CD4-positive, alpha-beta T cell (primary cell): ENCODE data around the gene STMN3. TPM values are rescaled to one million over a fixed set of nuclear protein-coding genes. Genes with fewer than 3 reads are reported as not detected.
A peak's percentile ranks its signal among the peaks of the same experiment; 100 is the strongest.

Experiments used
- ATAC-seq: fragments of 200-7000 bp; cut with Tn5 transposase; one replicate; pipeline ENCODE4 v1.10.0; 2022; ENCODE audit warnings: mild to moderate bottlenecking; ENCODE audit not compliant: poor library complexity
- CTCF ChIA-PET: fragments of 350-600 bp; sonication (Branson Sonifier 250); formaldehyde crosslinking; loops from one replicate; lab custom pipeline; 2021; ENCODE audit warnings: antibody characterized with exemption, inconsistent platforms; lab: Charles Lee
- POLR2A ChIA-PET: fragments of 350-600 bp; sonication (Branson Sonifier 250); formaldehyde crosslinking; loops from one replicate; lab custom pipeline; 2021; ENCODE audit warnings: antibody characterized with exemption, inconsistent platforms; lab: Charles Lee
- DNase-seq, 14 experiments: peaks; one replicate each; pipeline ENCODE4 v3.0.0-alpha.2; 2013 to 2020; ENCODE audit warnings: mixed read lengths in 2 of 14
- H3K27ac ChIP-seq, 2 donors: one replicate each; pipeline versions ENCODE4 v1.5.1 to v1.7.0; 2013; ENCODE audit warnings: low read length in 2 of 2, low read depth in 1 of 2, mild to moderate bottlenecking in 1 of 2
- H3K27me3 ChIP-seq, 2 experiments: 1 replicate in 1 of 2; 2 replicates in 1 of 2; pipeline versions ENCODE4 v1.6.1 to v1.7.0; 2013; ENCODE audit warnings: low read length in 2 of 2, control low read depth in 1 of 2, mild to moderate bottlenecking in 1 of 2, moderate library complexity in 1 of 2; ENCODE audit not compliant: insufficient read depth in 2 of 2, control insufficient read depth in 1 of 2
- H3K36me3 ChIP-seq: one replicate; pipeline ENCODE4 v1.6.1; 2013; ENCODE audit warnings: low read length, control low read depth; ENCODE audit not compliant: insufficient read depth
- H3K4me1 ChIP-seq: one replicate; pipeline ENCODE4 v1.6.1; 2013; ENCODE audit warnings: low read length, control low read depth; ENCODE audit not compliant: insufficient read depth
- H3K4me3 ChIP-seq: one replicate; pipeline ENCODE4 v1.5.1; 2013; ENCODE audit warnings: mild to moderate bottlenecking, low read length, moderate library complexity
- H3K9me3 ChIP-seq, 2 experiments: 1 replicate in 1 of 2; 2 replicates in 1 of 2; pipeline versions ENCODE4 v1.6.1 to v1.7.0; 2013; ENCODE audit warnings: low read length in 2 of 2, mild to moderate bottlenecking in 2 of 2, control low read depth in 1 of 2, moderate library complexity in 1 of 2; ENCODE audit not compliant: control insufficient read depth in 1 of 2, insufficient read depth in 1 of 2
- H3K27ac Mint-ChIP-seq: one replicate; pipeline ENCODE4 v1.8.0; 2020; ENCODE audit warnings: mixed read lengths
- H3K27me3 Mint-ChIP-seq: one replicate; pipeline ENCODE4 v1.8.0; 2021; ENCODE audit warnings: mixed read lengths
- H3K36me3 Mint-ChIP-seq: one replicate; pipeline ENCODE4 v1.8.0; 2021; ENCODE audit warnings: low read depth, mixed read lengths
- H3K4me1 Mint-ChIP-seq: one replicate; pipeline ENCODE4 v1.8.0; 2021; ENCODE audit warnings: low read depth, mixed read lengths
- H3K4me3 Mint-ChIP-seq: one replicate; pipeline ENCODE4 v1.8.0; 2020; ENCODE audit warnings: mild to moderate bottlenecking, mixed read lengths
- H3K9me3 Mint-ChIP-seq: one replicate; pipeline ENCODE4 v1.8.0; 2020; ENCODE audit warnings: mixed read lengths
- CTCF ChIP-seq: fragments of 200-600 bp; IDR thresholded peaks from one replicate; pipeline ENCODE4 v1.8.0; 2022; ENCODE audit warnings: antibody characterized with exemption, mild to moderate bottlenecking
- intact Hi-C, 2 experiments: fragments of 100-400 bp; cut with DNase I in 1 of 2; cut with micrococcal nuclease in 1 of 2; formaldehyde crosslinking; loops; one replicate each; pipeline versions ENCODE4 v1.15.1 to v1.9.0; 2023 to 2025; cut with DNase I, micrococcal nuclease
- total RNA-seq, 174 experiments: library from RNA in 2 of 174; stranded (reverse) in 2 of 174; gene quantifications; one replicate each; pipeline ENCODE4 v1.2.3 and lab custom pipeline; 2021 to 2026

Gene STMN3
- total RNA-seq, 2 experiments from 2014 or later: 122 to 127 TPM

- peaks cover 43% of the 10 kb centered on the region for H3K4me1 ChIP-seq
- TF ChIP-seq CTCF: no peak
- peaks cover 38% of the 10 kb centered on the region for H3K4me1 Mint-ChIP-seq
- H3K27me3 Mint-ChIP-seq: no peaks in the 10 kb centered on the region
- H3K36me3 ChIP-seq: peaks cover 19% of the 10 kb centered on the region
- ChIA-PET POLR2A (interaction anchor here (0.7 to 1.8 kb wide), 23 partner anchors 10 to 1007 kb away, joined by 3 to 32 read pairs (median 4); partner anchors contain the start of genes ARFRP1, GMEB2, HELZ2 and LIME1), CTCF (interaction anchor here (0.6 to 1.8 kb wide), 8 partner anchors 17 to 379 kb away, joined by 3 to 7 read pairs (median 4); no protein-coding TSS in a partner anchor)
- H3K4me3 ChIP-seq: peak overlapping the region; percentile 76
- H3K4me3 Mint-ChIP-seq: peak overlapping the region; percentile 98
- peak; percentile 11 for ATAC-seq
- H3K9me3 ChIP-seq: no peaks in the 10 kb centered on the region
- peaks cover 21% of the 10 kb centered on the region for H3K36me3 Mint-ChIP-seq
- H3K27ac ChIP-seq: peak overlapping the region in 1 of 2 donors; percentile 87
- no peak for DNase-seq
- H3K9me3 Mint-ChIP-seq: no peaks in the 10 kb centered on the region
- peak overlapping the region; percentile 96 for H3K27ac Mint-ChIP-seq
- H3K27me3 ChIP-seq: no peaks in the 10 kb centered on the region
- intact Hi-C loops: loop anchor here (1.0 to 10.0 kb wide), 11 partner anchors 16 to 599 kb away; partner anchors contain the start of genes ARFRP1 (in 2 of the 2), ABHD16B (in 1 of the 2), LIME1 (in 1 of the 2) and PCMTD2 (in 1 of the 2)
Measured at GRCh38 chr20:63658749-63659187, 5.5 kb upstream of the STMN3 start.

- no peaks in the 10 kb centered on the region for H3K27me3 Mint-ChIP-seq
- H3K27ac ChIP-seq: peak within 1 kb of the TSS; percentile 56 to 87
- peak; percentile 77 to 93 (median 86) for DNase-seq
- no peaks in the 10 kb centered on the region for H3K9me3 ChIP-seq
- peaks cover 21% of the 10 kb centered on the region for H3K36me3 Mint-ChIP-seq
- peak within 1 kb of the TSS; percentile 98 for H3K4me3 Mint-ChIP-seq
- ChIA-PET CTCF (interaction anchor here (0.6 to 1.8 kb wide), 8 partner anchors 16 to 380 kb away, joined by 3 to 7 read pairs (median 4); no protein-coding TSS in a partner anchor), POLR2A (interaction anchor here (0.7 to 1.8 kb wide), 23 partner anchors 9 to 1007 kb away, joined by 3 to 32 read pairs (median 4); partner anchors contain the start of genes ARFRP1, GMEB2, HELZ2 and LIME1)
- peaks cover 13% of the 10 kb centered on the region for H3K36me3 ChIP-seq
- no peaks in the 10 kb centered on the region for H3K9me3 Mint-ChIP-seq
- H3K27me3 ChIP-seq: no peaks in the 10 kb centered on the region
- ATAC-seq: peak; percentile 83
- intact Hi-C loops: loop anchor here (1.0 to 10.0 kb wide), 11 partner anchors 15 to 599 kb away; partner anchors contain the start of genes ARFRP1 (in 2 of the 2), ABHD16B (in 1 of the 2), LIME1 (in 1 of the 2) and PCMTD2 (in 1 of the 2)
- H3K27ac Mint-ChIP-seq: peak within 1 kb of the TSS; percentile 96
- H3K4me1 Mint-ChIP-seq: peaks cover 38% of the 10 kb centered on the region
- TF ChIP-seq CTCF: no peak
- H3K4me1 ChIP-seq: peaks cover 47% of the 10 kb centered on the region
- H3K4me3 ChIP-seq: peak within 1 kb of the TSS; percentile 76
Measured at GRCh38 chr20:63657937-63658748, 4.9 kb upstream of the STMN3 start, which contains the start of gene RTEL1. RTEL1 (plus strand) TSS chr20:63658312; CDS start chr20:63659403, 1,091 bp downstream.

- ChIA-PET POLR2A (interaction anchor here (1.0 to 1.8 kb wide), 17 partner anchors 8 to 323 kb away, joined by 3 to 32 read pairs (median 5); partner anchors contain the start of genes ARFRP1, GMEB2, HELZ2 and LIME1), CTCF (interaction anchor here (1.2 to 1.8 kb wide), 4 partner anchors 15 to 207 kb away, joined by 4 to 7 read pairs (median 5); no protein-coding TSS in a partner anchor)
- peaks cover 48% of the 10 kb centered on the region for H3K4me1 ChIP-seq
- peaks cover 20% of the 10 kb centered on the region for H3K36me3 Mint-ChIP-seq
- no peak for DNase-seq
- no peak for ATAC-seq
- H3K27me3 Mint-ChIP-seq: no peaks in the 10 kb centered on the region
- peak overlapping the region; percentile 76 for H3K4me3 ChIP-seq
- intact Hi-C loops: loop anchor here (5.0 to 10.0 kb wide), 5 partner anchors 77 to 600 kb away; partner anchors contain the start of genes ABHD16B (in 1 of the 2), LIME1 (in 1 of the 2), PCMTD2 (in 1 of the 2) and SLC2A4RG (in 1 of the 2)
- no peaks in the 10 kb centered on the region for H3K9me3 Mint-ChIP-seq
- H3K27me3 ChIP-seq: no peaks in the 10 kb centered on the region
- peaks cover 6% of the 10 kb centered on the region for H3K36me3 ChIP-seq
- peaks cover 38% of the 10 kb centered on the region for H3K4me1 Mint-ChIP-seq
- H3K27ac Mint-ChIP-seq: peak overlapping the region; percentile 96
- no peaks in the 10 kb centered on the region for H3K9me3 ChIP-seq
- H3K4me3 Mint-ChIP-seq: peak overlapping the region; percentile 98
- TF ChIP-seq CTCF: no peak
- H3K27ac ChIP-seq: peak overlapping the region in 1 of 2 donors; percentile 87
Measured at GRCh38 chr20:63657260-63657936, 4.2 kb upstream of the STMN3 start.
